Neuron (in vitro differentiated cells): ENCODE measurements around the gene MTHFR.

Experiments used
- H2AFZ ChIP-seq: one replicate; pipeline ENCODE4 v1.6.1; 2013; ENCODE audit warnings: low read depth, mild to moderate bottlenecking, inconsistent platforms, low read length, moderate library complexity
- H3K27me3 ChIP-seq: one replicate; pipeline ENCODE4 v1.6.1; 2013; ENCODE audit warnings: low read length; ENCODE audit not compliant: insufficient read depth
- H3K36me3 ChIP-seq: one replicate; pipeline ENCODE4 v1.6.1; 2013; ENCODE audit warnings: low read length; ENCODE audit not compliant: insufficient read depth
- H3K4me1 ChIP-seq: one replicate; pipeline ENCODE4 v1.6.1; 2013; ENCODE audit warnings: low read length; ENCODE audit not compliant: insufficient read depth
- H3K4me3 ChIP-seq: 2 replicates; pipeline ENCODE4 v1.5.1; 2013; ENCODE audit warnings: mild to moderate bottlenecking, low read length, moderate library complexity
- H3K9me3 ChIP-seq: one replicate; pipeline ENCODE4 v1.6.1; 2013; ENCODE audit warnings: low read length

The MTHFR gene

DNA sequence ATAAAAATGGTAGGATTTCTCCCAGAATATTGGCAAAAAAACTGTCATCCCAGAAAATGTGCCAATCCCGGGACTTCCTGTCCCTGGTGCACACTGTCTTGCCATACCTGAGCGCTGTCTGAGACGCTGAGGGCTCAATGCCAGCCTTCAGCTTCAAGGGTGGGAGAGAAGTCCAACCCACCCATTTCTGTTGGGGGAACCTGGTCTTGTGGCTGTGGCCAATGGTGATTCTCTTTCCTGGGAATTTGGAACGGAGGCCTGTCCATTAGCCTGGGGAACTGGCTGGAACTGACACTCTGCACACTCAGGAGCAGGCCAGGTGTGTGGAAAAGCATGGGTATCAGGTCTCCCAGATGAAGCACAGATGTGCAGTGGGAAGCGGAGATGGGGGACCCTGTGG is 6.7 kb downstream of the MTHFR start:
- H3K36me3 ChIP-seq = peaks cover 51% of the 10 kb centered on the region
- peaks cover 19% of the 10 kb centered on the region for H3K4me1 ChIP-seq
- no peak overlapping the region for H2AFZ ChIP-seq
- no peak overlapping the region for H3K4me3 ChIP-seq
- H3K27me3 ChIP-seq = no peaks in the 10 kb centered on the region
- H3K9me3 ChIP-seq = no peaks in the 10 kb centered on the region

DNA sequence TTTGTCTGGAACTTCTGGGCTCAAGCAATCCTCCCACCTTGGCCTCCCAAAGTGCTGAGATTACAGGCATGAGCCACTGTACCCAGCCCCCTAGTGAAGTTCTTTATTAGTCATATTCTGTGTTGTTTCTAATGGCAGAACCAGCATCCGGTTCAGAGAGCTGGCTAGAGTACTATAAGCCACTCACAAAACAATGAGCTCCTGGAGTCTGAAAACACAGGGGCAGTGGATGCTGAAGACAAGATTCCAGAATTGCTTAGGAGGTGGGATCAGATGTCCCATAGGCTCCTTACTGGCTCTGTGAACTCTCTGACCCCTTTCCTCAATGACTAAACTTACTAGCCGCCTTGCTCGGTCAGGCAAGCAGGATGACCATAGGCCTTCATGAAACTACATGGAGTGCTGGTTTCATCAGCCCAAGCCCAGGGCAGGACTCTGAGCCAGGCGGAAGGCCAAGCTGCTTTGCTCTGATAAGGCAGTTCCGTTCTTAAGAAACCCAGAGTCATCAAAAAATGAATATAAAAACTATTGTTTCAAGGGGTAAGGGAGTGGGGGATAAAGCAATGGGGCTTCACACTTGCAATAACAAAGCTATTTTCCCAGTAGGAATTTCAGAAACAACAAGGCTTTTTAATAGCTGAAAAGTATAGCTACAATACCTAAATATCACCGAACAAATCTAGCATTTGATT is 8.1 kb downstream of the MTHFR start:
- H2AFZ ChIP-seq = no peak overlapping the region
- H3K9me3 ChIP-seq = no peaks in the 10 kb centered on the region
- H3K27me3 ChIP-seq = no peaks in the 10 kb centered on the region
- peaks cover 5% of the 10 kb centered on the region for H3K4me1 ChIP-seq
- H3K36me3 ChIP-seq = peaks cover 55% of the 10 kb centered on the region
- no peak overlapping the region for H3K4me3 ChIP-seq

DNA sequence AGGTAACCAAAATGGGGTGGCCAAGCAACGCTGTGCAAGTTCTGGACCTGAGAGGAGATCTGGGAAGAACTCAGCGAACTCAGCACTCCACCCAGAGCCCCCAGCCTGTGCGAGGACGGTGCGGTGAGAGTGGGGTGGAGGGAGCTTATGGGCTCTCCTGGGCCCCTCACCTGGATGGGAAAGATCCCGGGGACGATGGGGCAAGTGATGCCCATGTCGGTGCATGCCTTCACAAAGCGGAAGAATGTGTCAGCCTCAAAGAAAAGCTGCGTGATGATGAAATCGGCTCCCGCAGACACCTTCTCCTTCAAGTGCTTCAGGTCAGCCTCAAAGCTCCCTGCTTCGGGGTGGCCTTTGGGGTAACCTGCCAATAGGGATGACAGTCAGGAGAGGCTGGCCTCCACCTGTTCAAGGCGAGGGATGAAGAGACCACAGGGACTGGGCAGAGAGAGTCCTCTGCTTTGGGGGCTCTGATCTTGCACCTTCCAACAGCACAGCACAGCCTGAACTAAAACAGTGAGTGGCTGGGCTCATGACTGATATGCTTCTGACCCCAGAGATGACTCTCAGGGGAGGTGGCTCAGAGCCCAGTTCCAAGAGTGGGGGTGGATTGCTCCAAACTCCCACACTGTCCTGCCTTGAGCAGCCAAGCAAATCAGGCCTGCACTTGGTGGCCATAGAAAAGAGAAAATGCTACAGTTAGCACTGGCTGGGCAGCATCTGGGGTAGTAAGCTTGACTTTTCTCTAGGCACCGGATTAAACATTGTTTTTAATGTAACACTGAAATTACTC is 9.5 kb downstream of the MTHFR start:
- H3K4me3 ChIP-seq = no peak overlapping the region
- no peaks in the 10 kb centered on the region for H3K27me3 ChIP-seq
- H3K36me3 ChIP-seq = peaks cover 49% of the 10 kb centered on the region
- H3K9me3 ChIP-seq = no peaks in the 10 kb centered on the region
- H3K4me1 ChIP-seq = no peaks in the 10 kb centered on the region
- H2AFZ ChIP-seq = no peak overlapping the region

DNA sequence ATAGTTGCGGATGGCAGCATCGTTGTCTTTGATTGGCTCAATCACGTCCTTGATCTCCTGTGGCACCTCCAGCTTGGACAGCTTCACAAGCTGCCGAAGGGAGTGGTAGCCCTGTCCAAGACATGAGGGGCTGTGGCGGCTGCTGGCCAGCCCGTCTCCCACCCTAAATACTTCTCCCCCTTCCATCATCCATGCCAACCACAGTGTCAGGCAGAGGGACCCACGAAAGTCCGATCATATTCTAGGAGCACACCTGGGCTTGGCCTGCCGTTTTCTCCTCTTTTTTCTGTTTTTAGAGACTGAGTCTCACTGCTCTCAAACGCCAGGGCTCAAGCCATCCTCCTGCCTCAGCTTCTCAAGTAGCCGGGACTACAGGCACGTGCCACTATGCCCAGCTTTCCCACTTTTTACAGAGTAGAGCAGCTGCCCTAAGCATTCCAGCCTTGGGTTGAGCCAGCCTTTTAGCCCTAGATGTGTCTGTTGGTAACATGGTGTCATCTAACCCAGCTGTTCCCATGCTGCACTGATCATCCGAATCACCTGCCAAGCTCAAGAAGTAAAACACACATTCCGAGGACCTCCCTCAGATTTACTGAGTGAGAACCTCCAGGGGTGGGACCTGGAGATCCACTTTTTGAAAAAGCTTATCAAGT is 10.4 kb downstream of the MTHFR start:
- Histone ChIP-seq H3K27me3 (no peaks in the 10 kb centered on the region), H3K4me1 (no peaks in the 10 kb centered on the region), H3K4me3 (no peak overlapping the region), H2AFZ (no peak overlapping the region), H3K36me3 (peaks cover 44% of the 10 kb centered on the region), H3K9me3 (no peaks in the 10 kb centered on the region)

DNA sequence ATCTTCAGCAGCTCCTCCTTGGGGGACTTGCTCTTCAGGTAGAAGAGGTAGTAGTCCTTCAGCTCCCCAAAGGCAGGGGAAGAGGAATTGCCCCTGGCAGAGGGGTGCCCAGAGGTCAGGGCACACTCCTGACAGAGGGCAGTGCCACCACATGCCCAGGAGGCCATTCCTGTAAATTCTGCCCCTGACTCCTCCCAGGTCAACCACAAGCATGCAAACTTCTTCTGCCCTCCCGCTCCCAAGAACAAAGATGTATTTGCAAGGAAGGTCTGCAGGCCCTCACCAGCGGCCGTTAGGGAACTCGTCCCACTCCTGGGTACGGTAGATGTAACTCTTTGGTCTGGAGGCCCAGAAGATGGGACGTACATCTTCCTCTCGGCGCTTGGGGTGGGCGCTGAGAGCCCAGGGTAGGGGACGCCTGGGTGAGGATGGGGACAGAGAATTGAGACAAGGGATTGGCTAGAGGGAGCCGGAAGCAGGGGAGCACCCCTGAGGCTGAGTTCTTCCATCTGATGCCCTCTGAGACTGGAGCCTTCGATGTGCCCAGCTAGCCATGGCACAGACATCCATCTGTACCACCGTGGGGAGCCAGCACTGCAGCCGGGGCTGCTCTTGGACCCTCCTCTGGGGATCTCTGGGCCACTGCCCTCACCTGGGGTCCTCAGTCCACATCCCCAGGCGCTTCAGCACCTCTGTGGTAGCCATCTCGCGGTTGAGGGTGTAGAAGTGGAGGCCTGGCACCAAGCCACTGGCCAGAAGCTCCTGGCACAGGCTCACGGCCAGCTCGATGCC is 11.1 kb downstream of the MTHFR start:
- no peaks in the 10 kb centered on the region for H3K27me3 ChIP-seq
- no peak overlapping the region for H3K4me3 ChIP-seq
- peaks cover 38% of the 10 kb centered on the region for H3K36me3 ChIP-seq
- H3K4me1 ChIP-seq = peaks cover 5% of the 10 kb centered on the region
- H3K9me3 ChIP-seq = no peaks in the 10 kb centered on the region
- H2AFZ ChIP-seq = no peak overlapping the region

DNA sequence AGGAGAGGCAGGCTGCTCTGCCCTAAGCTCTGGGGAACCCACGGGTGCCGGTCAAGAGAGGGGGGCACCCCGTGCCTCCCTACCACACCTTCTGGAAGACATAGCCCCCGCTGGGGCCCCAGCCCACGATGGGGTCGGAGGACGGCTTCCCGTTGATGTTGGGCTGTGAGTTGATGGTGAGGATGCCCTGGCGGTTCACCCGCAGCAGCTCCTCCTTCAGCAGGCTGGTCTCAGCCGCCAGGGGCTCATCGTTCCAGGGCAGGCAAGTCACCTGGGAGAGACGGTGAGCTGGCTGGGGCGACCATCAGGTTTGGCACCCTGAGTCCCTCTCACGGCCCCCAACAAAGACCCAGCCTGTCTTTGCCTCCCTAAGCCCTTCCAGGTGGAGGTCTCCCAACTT is 11.9 kb downstream of the MTHFR start:
- H3K36me3 ChIP-seq = peaks cover 32% of the 10 kb centered on the region

DNA sequence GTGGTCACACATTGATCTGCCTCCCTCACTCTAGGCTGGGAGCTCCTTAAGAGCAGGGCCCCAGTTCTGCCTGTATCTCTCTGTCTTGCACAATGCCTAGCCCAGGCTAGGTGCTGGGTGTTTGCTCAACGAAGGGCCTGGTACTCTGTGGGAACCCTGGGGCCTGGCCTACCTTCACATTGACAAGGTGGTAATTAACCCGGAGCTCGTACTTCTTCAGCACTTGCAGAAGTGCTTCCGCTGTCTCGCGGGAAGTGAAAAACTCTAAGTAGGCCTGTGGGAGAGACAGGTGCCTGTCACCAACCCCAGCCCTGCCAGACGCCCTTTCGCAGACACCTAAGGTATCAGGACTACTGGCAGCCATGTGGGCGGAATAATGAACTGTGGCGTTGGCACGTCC is 13.7 kb downstream of the MTHFR start:
- peaks cover 30% of the 10 kb centered on the region for H3K36me3 ChIP-seq
- no peak overlapping the region for H3K4me3 ChIP-seq
- H3K9me3 ChIP-seq = no peaks in the 10 kb centered on the region
- H2AFZ ChIP-seq = no peak overlapping the region
- peaks cover 23% of the 10 kb centered on the region for H3K4me1 ChIP-seq
- H3K27me3 ChIP-seq = no peaks in the 10 kb centered on the region

More for the DNA sequence above, 11.9 kb downstream of the MTHFR start:
- Histone ChIP-seq H3K4me1 (peaks cover 13% of the 10 kb centered on the region), H3K9me3 (no peaks in the 10 kb centered on the region), H3K27me3 (no peaks in the 10 kb centered on the region), H3K4me3 (no peak overlapping the region), H2AFZ (no peak overlapping the region)

DNA sequence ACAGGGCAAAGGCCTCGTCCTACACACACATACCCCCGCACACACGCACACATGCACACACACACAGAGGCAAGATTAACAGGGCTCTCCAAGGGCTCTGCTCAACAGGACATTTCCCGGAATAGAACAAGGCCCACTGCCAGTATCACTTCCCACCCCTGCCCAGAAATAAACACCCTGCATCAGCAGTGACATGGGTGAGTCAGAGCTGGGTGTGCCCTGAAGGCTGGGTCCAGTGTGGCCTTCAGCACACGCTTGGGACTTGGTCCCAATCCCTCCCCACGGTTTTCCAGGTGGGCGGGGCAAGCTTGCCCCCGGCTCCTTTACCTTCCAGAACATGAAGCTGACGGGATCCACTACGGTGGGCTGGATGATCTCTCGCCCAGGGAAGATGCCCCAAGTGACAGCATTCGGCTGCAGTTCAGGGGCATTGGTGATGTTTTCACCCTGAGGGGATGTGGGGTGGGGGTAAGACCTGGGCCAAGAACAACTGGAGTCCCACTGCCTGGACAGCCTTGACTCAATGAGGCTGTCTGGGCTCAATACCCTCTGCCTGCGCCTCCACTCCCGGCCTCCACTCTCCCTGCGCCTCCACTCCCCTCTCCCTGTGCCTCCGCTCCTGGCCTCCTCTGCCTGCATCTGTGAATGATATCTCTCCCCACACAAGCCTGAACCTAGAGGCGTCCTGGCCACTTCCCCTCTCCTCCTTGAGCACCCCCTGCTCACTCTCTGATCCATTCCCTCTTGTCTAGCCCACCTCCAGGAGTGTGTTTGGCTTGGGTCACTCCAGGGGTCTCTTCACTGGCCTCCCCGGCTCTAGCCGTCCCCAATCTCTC is 14.7 kb downstream of the MTHFR start:
- Histone ChIP-seq H3K4me3 (no peak overlapping the region), H3K4me1 (peaks cover 23% of the 10 kb centered on the region), H3K36me3 (peaks cover 27% of the 10 kb centered on the region), H3K27me3 (no peaks in the 10 kb centered on the region), H2AFZ (no peak overlapping the region), H3K9me3 (no peaks in the 10 kb centered on the region)

DNA sequence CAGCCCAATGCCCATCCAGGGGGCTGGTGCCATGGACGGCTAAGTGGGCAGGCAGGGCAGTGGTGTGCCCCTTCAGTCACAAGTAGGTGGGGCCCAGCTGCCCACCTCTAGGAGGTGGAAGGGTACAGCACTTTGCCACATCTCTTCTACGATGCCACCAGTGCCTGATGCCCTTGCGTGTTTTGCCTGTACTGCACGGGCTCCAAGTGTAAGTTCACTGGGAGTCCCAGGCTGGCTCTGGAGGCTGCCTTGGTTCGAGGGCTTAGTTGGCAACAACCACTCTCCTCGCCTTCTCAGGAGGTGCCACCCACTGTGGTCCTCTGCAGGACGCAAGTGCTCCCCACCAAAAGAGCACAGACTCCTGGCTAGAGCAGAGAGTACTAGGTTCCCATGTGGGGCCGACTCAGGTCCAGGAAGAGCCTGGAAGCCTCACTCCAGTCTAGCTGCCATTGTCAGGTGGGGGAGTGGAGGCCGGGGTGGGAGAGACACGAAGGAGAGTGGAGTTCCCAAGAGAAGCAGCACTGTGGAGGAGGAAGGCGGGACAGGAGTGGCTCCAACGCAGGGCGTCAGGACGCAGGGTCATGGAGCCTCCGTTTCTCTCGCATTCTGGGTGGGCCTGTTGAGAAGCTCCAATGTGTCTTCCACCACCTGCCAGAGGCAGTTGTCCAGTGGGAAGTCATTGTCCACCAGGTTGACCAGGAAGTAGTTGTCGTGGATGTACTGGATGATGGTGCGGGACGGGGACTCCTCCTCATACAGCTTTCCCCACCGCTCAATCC is 15.5 kb downstream of the MTHFR start:
- H3K4me1 ChIP-seq = peaks cover 23% of the 10 kb centered on the region
- no peaks in the 10 kb centered on the region for H3K27me3 ChIP-seq
- H3K4me3 ChIP-seq = no peak overlapping the region
- no peak overlapping the region for H2AFZ ChIP-seq
- H3K36me3 ChIP-seq = peaks cover 19% of the 10 kb centered on the region
- no peaks in the 10 kb centered on the region for H3K9me3 ChIP-seq

DNA sequence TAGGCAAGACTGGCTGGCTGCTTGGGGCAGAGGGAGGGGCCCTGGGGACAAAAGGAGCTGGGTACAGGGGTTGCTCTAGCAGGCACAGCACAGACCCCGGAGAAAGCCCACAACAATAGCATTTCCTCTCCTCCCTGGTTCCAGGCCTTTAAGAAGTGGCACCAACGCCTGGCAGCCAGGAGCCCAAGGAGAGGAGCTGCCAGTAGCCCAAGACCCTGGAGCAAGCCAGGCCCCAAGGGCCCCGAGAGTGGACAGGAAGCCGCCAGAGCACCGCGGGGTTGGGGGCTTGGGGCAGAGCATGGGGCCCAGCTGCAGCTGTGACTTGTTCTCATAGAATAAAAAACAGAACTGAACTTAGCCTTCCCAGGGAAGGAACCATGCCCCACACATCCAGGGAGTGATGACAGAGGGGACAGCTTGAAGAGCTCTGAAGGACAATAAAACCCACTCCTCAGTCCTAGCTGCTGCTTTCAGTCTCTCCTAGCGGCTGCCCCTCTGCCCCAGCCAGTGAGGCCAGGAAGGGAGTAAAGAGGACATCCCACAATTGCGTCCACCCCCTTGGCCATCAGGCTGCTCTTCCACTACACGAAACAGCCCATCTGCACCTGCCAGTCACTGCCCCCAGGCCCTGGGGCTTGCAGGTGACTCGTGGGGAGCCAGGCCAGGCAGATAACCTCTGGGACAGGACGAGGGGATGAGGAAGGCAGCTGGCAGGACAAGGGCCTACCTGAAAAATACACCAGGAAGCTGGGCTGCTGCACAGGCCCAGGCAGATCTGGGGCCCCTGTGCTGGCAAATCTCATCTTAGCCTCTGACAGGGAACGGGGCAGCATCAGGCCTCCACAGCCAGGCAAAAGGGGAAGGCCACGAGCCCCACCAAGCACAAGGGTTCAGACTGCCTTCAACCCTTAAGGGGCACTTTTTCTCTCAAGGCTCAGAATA is 16.4 kb downstream of the MTHFR start:
- Histone ChIP-seq H2AFZ (no peak overlapping the region), H3K9me3 (no peaks in the 10 kb centered on the region), H3K4me3 (no peak overlapping the region), H3K27me3 (peaks cover under 1% of the 10 kb centered on the region), H3K36me3 (peaks cover 10% of the 10 kb centered on the region), H3K4me1 (peaks cover 30% of the 10 kb centered on the region)

DNA sequence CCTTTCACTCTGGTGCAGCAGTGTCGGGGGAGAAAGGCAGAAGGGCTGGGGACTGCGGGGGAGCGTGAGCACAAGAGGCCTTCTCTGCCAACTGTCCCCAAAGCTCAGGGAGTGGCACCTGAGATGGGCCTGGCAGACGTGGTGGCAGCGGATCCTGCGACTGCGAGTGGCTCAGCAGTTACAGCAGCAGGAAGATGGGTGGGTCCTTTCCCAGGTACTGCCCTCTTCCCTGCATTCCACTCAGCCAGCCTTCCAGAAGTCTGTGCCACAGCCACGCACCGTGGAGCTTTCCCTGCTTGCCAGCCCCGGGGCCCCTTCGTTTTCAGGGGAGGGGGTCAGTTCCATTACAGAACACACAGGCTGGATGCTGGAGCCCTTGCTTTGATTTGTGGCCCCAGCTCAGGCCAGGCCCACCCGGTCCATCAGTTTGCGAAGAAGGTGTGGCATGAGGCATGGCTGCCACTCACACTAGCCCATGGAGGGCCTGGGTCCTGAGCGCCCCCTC is 17.2 kb downstream of the MTHFR start:
- Histone ChIP-seq H3K27me3 (peaks cover 3% of the 10 kb centered on the region), H3K9me3 (no peaks in the 10 kb centered on the region), H3K4me1 (peaks cover 30% of the 10 kb centered on the region), H3K36me3 (peaks cover 4% of the 10 kb centered on the region), H3K4me3 (no peak overlapping the region), H2AFZ (no peak overlapping the region)
